Mesothelial cell of epicardium (in vitro differentiated cells): Measurements from ENCODE around the gene TMED6. TPM values are rescaled to one million over a fixed set of nuclear protein-coding genes. Genes with fewer than 3 reads are reported as not detected.

ENCODE experiments used
- DNase-seq, 2 experiments: peaks; one replicate each; pipeline ENCODE4 v3.0.0; 2021; ENCODE audit warnings: low spot score in 2 of 2; ENCODE audit not compliant: unreplicated experiment in 2 of 2
- H3K27ac Mint-ChIP-seq: 2 replicates; pipeline ENCODE4 v1.8.0; 2021; ENCODE audit warnings: mixed read lengths
- H3K27me3 Mint-ChIP-seq: 2 replicates; pipeline ENCODE4 v1.8.0; 2021; ENCODE audit warnings: low read depth, mixed read lengths
- H3K36me3 Mint-ChIP-seq: 2 replicates; pipeline ENCODE4 v1.8.0; 2021; ENCODE audit warnings: mixed read lengths
- H3K4me1 Mint-ChIP-seq: 2 replicates; pipeline ENCODE4 v1.8.0; 2021; ENCODE audit warnings: mixed read lengths
- H3K4me3 Mint-ChIP-seq: 2 replicates; pipeline ENCODE4 v1.8.0; 2021; ENCODE audit warnings: mild to moderate bottlenecking, moderate library complexity, mixed read lengths
- H3K9me3 Mint-ChIP-seq: 2 replicates; pipeline ENCODE4 v1.8.0; 2021; ENCODE audit warnings: mixed read lengths
- CTCF ChIP-seq: fragments of 200-600 bp; sonication (generic); IDR thresholded peaks from one replicate; pipeline ENCODE4 v1.5.0; 2021; ENCODE audit warnings: antibody characterized with exemption; ENCODE audit not compliant: unreplicated experiment
- total RNA-seq: library from RNA; stranded (reverse); gene quantifications from 3 replicates; pipeline ENCODE4 v1.2.1, GENCODE V29; 2021

The TMED6 gene
- total RNA-seq, 1 donor from 2014 or later, result 1.7 TPM

DNA sequence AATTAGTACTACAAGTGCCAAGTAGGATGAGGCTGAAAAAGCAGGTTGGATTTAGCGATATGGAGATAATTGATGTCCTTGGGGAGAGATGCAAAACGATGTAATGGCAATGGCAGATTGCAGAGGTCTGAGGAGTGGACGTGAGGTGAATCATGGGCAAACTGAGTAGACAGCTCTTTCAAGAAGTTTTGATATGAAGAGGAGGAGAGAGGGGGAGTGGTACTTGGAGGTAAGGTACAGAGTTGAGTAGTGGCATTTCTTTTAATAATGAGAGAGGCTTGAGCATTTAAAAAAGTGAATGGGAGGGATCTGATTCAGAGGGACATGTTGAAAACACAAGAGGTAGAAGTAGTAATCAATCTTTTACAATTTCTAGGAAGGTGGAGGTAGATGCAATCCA is 58.2 kb downstream of the TMED6 start:
- Mint-ChIP-seq H3K4me1 (no peaks in the 10 kb centered on the region), H3K27me3 (no peaks in the 10 kb centered on the region), H3K4me3 (no peak overlapping the region), H3K9me3 (no peaks in the 10 kb centered on the region), H3K27ac (no peak overlapping the region), H3K36me3 (peaks cover 6% of the 10 kb centered on the region)
- DNase-seq, result no peak
- TF ChIP-seq CTCF, result no peak

Other genes starting within 250 kb of the TMED6 start
- gene HAS3, start 246.1 kb downstream of the TMED6 start, total RNA-seq, result 0.86 to 1.2 TPM (median 0.92 TPM) in 3 replicates
- gene CHTF8, start 219.2 kb downstream of the TMED6 start, total RNA-seq, result 91.9 to 96.7 TPM (median 95.2 TPM) in 3 replicates
- gene UTP4, start 219.1 kb downstream of the TMED6 start, total RNA-seq, result 45.0 to 49.4 TPM (median 48.0 TPM) in 3 replicates
- 25.7 to 29.8 TPM (median 26.7 TPM) in 3 replicates for gene SNTB2, start 164.6 kb downstream of the TMED6 start, total RNA-seq
- gene VPS4A, start 40.4 kb downstream of the TMED6 start, total RNA-seq, result 28.0 to 30.3 TPM (median 29.8 TPM) in 3 replicates
- 13.5 to 14.1 TPM (median 13.6 TPM) in 3 replicates for gene PDF, start 21.2 kb downstream of the TMED6 start, total RNA-seq
- 48.2 to 49.4 TPM (median 49.0 TPM) in 3 replicates for gene COG8, start 12.2 kb downstream of the TMED6 start, total RNA-seq
- gene NIP7, start 12.0 kb downstream of the TMED6 start, total RNA-seq, result 27.2 to 31.4 TPM (median 30.5 TPM) in 3 replicates
- gene TERF2, start 34.2 kb upstream of the TMED6 start, total RNA-seq, result 36.8 to 42.4 TPM (median 39.2 TPM) in 3 replicates
- gene CYB5B, start 72.8 kb upstream of the TMED6 start, total RNA-seq, result 96.6 to 102 TPM (median 101 TPM) in 3 replicates
- 82.7 to 92.5 TPM (median 90.6 TPM) in 3 replicates for gene NFAT5, start 214.2 kb upstream of the TMED6 start, total RNA-seq